Gastroesophageal sphincter (tissue), 3 donors: ENCODE data around the gene SYNGR1.

ENCODE experiments used
- CTCF ChIP-seq, 4 experiments: fragments of 200-600 bp in 2 of 4; fragments of 450-650 bp in 2 of 4; sonication (generic) in 1 of 4; IDR thresholded peaks; one replicate each; pipeline ENCODE4 v1.5.1; 2017 to 2019; ENCODE audit warnings: antibody characterized with exemption in 4 of 4, mild to moderate bottlenecking in 2 of 4, moderate library complexity in 2 of 4
- EP300 ChIP-seq: sonication (generic); formaldehyde crosslinking; IDR thresholded peaks from one replicate; pipeline ENCODE4 v1.6.1; 2017; ENCODE audit warnings: antibody characterized with exemption, mild to moderate bottlenecking

- TF ChIP-seq EP300 (no peak), CTCF (IDR thresholded peaks at IDR 0.05) (no peak)
These were observed 83.9 kb downstream of the SYNGR1 start for GRCh38 chr22:39433476-39434242.
